HTR-8/SVneo (cell line): ENCODE data around the gene LCN15.
"Not testable (repeated sequence)": the region's sequence is repeated elsewhere in the genome, so short reads cannot be mapped to it uniquely, and the experiment has no call there.

Experiments used
- DNase-seq: peaks from one replicate; pipeline ENCODE4 v3.0.0; 2011; ENCODE audit warnings: low spot score, mixed read lengths; ENCODE audit not compliant: insufficient read length
- FAIRE-seq: peaks from 2 replicates; lab custom pipeline; 2011; peaks lifted over from hg19 to GRCh38; lab: Jason Lieb, UNC

LCN15 gene, protein sequence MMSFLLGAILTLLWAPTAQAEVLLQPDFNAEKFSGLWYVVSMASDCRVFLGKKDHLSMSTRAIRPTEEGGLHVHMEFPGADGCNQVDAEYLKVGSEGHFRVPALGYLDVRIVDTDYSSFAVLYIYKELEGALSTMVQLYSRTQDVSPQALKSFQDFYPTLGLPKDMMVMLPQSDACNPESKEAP

DNA sequence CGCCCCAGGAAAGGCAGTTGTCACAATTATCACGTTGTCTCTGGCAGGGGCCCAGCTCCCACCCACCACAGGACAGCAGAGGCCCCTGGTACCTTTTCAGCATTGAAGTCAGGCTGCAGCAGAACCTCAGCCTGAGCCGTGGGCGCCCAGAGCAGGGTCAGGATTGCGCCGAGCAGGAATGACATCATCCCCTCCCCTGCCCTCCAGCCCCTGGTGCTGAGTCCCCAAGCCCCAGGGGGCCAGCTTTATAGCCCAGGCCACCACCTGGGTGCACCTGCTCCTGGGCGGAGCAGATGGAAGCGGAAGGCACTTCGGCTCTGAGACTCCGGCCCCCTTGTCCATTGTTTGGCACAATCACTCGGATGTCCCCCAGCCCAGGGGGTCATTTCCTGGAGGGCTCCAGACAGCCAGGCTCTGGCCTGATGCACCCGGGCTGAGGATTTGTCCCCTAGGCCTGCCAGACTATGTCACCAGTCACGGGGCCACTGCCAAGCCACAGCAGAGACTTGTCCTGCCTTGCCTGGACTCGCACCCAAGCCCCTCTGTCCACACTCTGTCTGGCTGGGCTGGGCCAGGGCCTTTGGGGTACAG lies at the start of gene LCN15:
Gene LCN15, minus strand, starts transcription at position 218 of the 591 bp plus-strand sequence. Its CDS starts 30 bp downstream, at position 188.
- no peak for FAIRE-seq
- DNase-seq = no peak

DNA sequence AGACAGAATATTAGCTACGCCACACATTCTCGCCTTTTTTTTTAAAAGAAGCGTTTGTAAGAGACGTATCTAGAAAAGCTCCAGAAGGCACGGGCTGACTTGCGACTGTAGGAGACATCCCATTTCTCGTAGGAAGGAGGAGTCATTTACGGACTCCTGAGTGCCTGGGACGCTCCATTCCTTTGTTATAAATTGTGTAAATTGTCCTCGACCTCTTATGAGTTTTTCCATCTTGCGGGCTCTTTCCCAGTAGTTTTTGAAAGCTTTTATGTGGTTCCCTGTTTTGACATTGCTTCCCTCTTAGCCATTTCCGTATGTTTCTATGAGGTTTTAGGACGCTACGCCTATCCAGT lies 44.5 kb upstream of the LCN15 start:
- FAIRE-seq = no peak
- no peak for DNase-seq

DNA sequence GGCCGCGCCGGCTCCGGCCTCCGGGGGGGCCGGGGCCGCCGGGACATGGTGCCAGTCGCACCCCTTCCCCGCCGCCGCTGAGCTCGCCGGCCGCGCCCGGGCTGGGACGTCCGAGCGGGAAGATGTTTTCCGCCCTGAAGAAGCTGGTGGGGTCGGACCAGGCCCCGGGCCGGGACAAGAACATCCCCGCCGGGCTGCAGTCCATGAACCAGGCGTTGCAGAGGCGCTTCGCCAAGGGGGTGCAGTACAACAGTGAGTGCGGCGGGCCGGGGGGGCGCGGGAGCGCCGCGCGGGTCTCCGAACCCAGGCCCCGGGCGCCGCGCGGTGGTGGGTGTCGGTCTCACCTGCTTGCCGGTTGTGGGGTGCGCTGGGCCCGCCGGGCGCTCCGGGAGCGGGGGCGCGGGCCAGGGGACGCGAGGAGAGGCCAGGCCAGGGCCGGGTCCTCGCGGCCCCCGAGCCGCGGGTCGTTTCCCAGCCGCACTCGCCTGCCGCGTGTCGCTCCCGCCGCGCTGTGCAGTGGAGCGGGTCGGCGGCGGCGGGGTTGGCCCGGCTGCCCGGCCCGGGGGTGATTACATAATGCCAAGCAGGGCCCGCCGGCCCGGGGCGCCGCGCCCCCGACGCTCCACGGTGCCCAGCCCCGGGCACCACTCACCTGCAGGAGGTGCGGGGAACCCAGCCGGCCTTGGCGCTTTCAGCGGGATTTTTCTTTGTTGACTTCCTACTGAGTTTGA lies 43.9 kb upstream of the LCN15 start:
- FAIRE-seq = no peak

DNA sequence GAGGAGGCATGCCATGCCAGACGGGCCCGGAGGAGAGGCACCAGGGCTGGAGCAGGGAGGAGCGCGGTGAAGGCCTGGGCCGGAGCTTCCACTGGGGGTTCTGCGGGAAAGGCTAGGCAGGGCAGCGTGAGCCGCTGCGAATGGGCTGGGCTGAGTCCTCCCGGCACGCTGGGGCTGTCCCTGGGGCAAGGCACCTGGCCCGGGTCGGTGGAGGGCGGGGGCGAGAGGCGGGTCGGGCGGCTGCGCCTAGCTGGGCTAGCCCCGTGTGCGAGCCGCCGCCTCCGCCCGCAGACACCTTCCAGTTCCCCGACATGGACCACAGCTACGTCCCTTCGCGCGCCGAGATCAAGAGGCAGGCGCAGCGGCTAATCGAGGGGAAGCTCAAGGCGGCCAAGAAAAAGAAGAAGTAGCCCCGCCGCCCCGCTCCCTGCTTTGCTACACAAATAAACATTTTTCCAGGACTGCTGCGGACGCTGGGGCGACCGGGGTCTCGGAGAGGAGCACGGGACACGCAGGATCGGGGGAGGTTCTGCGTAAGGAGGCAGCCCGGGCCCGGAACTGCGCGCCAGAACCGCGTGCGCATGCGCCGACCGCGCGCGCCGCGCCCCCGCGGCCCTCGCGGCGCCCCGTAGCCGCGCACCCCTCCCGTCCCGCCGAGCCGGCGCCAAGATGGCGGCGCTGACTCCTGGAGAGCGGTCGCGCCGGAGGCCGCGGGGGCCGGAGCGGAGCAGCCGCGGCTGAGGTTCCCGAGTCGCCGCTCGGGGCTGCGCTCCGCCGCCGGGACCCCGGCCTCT lies 43.2 kb upstream of the LCN15 start, which contains the start of gene RABL6:
Gene RABL6, plus strand, starts transcription at position 668 of the 794 bp plus-strand sequence. CDS start 249 bp downstream, outside the sequence.
- DNase-seq (peak; percentile 81), FAIRE-seq (peak; percentile 28)

More for the DNA sequence above, 43.9 kb upstream of the LCN15 start:
- no peak for DNase-seq

DNA sequence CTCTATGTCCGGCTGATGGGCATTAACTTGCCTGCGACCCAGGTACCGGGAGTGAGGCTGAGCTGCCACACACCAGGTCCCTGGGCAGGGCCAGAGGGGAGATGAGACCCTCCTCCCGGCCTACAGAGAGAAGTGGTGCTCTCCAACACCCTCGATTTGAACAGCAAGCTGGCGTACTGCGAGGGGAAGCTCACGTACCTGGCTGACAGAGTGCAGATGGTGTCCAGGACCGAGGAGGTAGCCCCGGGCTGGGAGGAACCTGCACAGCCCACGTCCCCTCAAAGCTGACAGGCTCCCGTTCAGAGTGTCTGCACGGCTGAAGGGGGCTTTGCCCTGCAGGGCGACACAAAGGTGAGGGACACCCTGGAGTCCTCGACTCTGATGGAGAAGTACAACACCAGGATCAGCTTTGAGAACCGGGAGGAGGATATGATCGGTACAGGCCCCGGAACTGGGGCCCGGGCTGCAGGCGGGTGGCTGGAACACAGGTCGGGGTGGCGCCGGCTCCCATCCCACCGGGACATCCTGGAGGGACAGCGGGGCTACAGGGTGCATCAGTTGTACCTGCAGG lies 42.4 kb upstream of the LCN15 start:
- FAIRE-seq (no peak), DNase-seq (no peak)

DNA sequence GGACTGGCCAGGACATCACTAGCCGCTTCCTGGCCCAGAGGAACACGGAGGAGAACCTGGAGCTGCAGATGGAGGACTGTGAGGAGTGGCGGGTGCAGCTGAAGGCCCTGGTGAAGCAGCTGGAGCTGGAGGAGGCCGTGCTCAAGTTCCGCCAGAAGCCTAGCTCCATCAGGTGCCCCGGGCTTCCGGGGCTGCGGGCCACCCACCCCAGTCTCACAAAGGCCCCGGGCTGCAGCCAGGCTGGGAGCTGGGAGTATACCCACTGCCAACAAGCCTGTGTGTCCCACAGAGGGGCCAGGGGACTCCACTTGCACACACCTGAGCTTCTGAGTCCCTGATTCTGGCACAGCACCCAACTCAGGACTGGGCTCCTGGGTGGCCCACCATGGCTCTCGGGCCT lies 41.7 kb upstream of the LCN15 start:
- FAIRE-seq (no peak), DNase-seq (no peak)

DNA sequence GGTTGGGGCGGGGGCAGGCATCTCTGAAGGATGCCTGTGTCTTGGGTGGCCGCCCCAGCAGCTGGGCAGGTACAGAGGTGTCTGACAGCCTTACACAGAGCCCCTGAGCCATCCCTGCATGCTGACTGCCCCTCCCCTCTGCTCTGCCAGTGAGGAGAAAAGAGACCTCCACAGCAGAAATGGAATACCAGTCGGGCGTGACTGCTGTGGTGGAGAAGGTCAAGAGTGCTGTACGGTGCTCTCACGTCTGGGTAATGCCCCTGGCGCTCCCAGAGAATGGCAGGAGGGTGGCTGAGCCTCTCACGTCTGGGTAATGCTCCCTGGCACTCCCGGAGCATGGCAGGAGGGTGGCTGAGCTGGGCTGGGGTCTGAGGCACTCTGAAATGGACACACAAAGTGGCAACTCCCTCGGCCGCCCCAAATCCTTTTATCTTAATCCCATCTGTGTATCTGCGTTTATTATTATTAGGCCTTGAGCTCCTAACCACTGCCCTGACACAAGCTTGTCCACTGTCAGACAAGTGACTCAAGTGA lies 41.0 kb upstream of the LCN15 start:
- no peak for FAIRE-seq
- DNase-seq = no peak

DNA sequence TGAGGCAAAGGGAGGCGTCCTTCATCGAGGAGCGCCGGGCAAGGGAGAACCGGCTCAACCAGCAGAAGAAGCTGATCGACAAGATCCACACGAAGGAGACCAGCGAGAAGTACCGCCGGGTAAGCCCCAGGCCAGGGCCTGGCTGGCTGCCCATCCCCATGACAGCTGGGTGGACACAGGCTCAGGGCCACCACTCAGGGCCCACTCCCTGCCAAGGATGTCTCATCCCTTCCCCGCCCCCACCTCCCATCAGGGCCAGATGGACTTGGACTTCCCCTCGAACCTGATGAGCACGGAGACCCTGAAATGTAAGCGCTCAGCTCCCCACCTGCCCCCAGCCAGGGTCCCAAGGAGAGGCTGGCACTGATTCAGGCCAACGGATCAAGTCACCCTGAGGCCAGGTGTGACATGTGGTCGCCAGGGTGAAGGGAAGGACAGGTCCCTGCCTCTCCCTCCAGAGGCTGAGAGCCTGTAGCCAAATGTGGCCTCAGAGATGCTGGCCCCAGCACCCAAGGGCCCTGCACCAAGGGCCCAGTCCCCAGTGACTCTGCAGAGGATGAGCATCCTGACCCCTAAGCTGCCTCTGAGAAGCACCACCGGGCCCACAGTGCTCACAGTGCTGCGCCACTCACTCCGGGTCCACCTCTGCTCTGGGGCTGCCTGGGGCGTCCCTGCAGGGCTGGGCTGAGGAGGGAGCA lies 40.3 kb upstream of the LCN15 start:
- DNase-seq (no peak), FAIRE-seq (no peak)

DNA sequence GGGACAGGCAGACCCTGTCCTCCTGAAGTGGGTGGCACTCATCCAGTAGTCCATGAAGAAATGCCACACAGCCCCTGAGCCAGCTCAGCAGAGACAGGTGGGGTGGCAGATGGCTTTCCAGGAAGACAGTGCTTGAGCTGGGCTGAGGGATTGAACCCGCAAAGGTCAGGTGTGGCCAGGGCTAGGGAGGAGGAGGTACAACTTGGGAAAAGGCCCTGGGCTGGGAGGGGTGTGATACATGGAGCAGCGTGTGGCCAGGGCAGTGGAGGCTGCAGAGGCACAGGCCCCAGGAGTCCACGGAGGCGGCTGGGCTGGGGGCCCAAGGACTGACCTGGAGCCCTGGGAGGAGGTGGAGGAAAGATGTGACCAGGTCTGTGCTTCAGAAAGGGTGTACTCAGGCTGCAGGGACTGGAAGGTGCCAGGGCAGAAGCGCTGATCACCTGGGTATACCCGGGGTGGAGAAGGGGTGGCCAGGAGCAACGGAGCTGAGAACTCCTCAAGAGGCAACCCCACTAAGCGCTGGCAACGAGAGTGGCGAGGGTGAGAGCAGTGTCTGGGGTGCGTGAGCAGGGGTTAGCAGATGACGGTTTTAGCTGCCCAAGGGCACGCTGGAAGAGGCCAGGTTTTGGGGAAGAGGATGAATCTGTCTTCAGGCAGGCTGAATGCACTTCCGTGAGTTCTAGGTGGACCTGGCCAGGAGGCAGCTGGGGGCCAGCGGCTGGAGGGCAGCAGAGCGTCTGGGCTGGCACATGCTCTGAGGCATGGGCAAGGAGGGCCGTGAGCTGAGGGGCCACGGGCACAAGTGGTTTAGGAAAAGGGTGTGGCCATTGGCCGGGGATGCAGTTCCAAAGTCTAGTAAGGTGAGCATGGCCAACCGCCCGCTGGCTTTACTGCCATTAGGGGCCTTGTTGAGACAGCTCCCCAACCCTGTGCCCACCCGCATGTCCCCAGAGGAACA lies 39.5 kb upstream of the LCN15 start:
- FAIRE-seq = no peak
- DNase-seq = no peak

DNA sequence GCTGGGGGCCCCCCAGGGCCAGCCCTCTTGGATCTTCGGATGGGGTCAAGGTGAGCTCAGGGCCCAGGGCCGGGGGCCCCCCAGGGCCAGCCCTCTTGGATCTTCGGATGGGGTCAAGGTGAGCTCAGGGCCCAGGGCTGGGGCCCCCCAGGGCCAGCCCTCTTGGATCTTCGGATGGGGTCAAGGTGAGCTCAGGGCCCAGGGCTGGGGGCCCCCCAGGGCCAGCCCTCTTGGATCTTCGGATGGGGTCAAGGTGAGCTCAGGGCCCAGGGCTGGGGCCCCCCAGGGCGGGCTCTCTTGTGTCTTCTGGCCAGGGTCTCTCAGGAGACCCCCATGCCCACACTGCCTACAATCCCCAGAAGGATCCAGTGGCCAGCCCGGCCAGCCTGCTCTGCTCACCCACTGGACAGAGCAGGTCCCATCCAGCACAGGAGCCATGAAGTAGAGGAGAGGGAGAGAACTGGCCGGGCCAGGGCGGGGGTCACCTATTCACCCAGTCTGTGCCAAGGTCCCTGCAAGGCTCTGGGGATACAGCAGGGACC lies 38.8 kb upstream of the LCN15 start:
- FAIRE-seq, DNase-seq: not testable (repeated sequence)

DNA sequence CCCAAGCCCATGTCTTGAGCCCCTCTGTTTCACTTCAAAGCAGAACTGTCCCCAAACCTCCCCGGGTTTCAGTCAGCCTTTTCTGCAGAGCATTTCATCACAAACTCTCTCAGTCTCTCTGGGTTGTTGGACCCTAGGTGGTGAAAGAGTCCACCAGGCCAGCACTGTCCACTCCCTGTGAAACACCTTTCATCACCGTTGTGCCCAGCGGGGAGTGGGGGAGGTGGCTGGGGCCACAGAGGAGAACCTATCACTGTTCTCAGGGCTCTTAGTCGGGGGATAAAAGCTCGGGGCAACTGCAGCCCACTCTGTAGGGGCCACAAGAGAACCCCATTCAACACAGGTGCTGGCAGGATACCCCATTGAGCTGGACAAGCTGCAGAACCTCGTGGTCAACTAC lies 38.0 kb upstream of the LCN15 start:
- no peak for DNase-seq
- no peak for FAIRE-seq

DNA sequence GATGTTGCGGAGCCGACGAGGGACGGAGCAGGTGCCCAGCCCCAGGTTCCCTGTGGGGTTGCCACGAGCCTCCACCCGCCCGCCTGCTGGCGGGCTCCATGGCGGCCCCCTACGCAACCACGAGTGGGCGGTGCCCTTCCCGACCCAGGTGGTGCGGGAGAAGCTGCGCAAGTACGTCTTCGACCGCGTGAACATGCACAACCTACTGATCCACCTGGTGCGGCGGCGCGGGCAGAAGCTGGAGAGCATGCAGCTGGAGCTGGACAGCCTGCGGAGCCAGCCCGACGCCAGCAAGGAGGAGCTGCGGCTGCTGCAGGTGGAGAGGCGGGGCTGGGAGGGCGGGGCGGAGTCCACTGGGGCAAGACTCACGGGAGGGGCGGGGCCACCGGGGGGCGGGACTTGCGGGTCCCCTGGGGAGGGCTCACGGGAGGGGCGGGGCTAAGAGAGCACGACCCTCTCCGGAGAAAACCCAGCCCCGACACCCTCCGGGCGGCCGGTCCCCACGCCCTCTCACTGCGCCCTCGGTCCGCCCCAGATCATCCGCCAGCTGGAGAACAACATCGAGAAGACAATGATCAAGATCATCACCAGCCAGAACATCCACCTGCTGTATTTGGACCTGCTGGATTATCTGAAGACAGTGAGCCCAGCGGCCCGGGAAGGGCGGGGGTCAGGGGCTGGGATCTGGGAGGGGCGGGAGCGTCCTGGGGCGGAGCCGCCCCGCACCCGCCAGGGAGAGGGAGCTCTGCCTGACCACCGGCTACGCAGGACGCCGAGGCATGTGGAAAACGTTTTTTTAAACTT lies 35.7 kb upstream of the LCN15 start:
- DNase-seq (peak; percentile 75), FAIRE-seq (no peak)

DNA sequence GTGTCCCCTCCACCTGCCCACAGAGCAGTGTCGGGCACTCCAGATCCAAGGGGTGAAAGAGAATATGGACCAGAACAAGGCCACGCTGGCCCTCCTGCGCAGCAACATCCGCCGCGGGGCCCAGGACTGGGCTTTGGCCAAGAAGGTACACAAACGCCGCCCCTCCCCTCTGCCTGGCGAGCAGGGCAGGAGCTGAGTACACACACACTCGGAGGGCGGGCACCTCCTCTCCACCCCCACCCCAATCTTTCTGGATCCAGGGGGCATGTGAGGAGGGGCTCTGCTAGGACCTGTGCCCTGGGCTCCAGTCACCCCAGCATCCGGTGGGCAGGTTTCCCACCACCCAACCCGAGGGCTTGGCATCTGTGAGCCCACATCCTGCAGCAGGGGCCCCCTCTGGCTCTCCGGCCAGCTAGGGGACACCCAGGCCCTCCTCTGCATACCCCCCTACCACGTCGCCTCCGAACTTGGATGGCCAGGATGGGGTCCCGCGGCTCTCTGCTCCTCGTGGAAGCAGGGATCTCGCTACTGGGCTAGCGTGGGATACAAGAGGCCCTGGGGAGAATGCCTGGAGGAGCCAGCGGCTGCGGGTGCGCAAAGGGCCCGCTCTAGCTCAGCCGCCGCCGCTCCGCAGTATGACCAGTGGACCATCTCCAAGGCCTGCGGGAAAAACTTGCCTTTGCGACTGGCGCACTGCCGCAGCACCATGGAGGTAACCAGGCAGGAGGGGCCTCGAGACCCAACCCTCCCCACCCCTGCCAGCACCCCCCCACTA lies 34.9 kb upstream of the LCN15 start:
- FAIRE-seq = no peak

DNA sequence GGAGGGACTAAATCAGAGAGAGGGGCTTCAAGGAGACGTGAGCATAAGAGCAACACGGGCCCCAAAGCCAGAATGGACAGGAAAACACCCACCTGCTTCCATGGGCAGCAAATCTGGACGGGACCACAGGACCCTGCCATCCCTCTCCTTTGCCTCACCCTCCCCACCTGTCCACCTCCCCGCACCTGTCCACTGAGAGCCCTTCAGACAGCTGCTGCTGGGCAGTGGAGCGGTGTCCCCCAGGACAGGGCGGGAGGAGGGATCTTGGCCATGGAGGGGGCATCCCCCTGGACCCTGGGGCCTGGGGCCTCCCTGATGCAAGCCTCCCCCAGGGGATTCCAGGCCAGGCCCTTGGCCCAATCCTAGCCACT lies 34.4 kb upstream of the LCN15 start:
- DNase-seq (no peak), FAIRE-seq (no peak)

More for the DNA sequence above, 34.9 kb upstream of the LCN15 start:
- DNase-seq = no peak

DNA sequence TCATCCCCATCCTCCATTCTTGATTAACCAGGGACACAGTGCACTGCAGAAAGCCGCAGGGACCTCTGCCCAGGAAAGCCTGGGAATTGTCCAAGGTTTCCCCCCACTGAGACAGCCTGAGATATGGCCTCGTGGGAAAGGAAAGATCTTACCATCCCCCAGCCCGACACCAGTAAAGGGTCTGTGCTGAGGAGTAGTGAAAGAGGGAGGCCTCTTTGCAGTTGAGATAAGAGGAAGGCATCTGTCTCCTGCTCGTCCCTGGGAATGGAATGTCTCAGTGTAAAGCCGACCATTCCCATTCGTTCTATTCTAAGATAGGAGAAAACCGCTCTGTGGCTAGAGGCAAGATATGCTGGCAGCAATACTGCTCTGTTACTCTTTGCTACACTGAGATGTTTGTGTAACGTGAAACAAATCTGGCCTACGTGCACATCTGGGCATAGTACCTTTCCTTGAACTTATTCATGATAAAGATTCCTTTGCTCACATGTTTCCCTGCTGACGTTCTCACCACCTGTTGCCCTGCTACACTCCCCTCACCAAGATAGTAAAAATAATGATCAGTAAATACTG lies 32.5 kb upstream of the LCN15 start:
- not testable (repeated sequence) for FAIRE-seq, DNase-seq

DNA sequence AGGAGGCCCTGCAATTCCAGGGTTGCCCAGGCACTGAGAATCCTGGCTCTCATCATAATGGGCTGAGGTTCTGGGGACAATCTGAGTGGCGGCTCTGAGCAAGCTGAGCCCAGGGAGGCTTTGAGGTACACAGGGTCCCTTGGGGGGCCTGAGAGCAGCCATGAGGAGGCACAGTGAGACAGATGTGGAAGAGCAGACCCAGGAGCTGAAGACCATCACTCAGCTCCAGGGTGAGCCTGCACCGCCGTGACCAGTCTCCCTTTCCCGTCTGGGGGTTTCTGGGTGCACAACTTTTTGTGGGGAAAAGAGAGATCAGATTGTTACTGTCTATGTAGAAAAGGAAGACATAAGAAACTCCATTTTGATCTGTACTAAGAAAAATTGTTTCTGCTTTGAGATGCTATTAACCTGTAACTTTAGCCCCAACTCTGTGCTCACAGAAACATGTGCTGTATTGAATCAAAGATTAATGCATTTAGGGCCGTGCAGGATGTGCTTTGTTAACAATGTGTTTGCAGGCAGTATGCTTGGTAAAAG lies 32.0 kb upstream of the LCN15 start, which contains the start of gene CCDC183:
Gene CCDC183, plus strand, starts transcription at position 101 of the 537 bp plus-strand sequence. Its CDS starts 60 bp downstream, at position 161.
- no peak for FAIRE-seq

More for the DNA sequence above, 32.0 kb upstream of the LCN15 start, which contains the start of gene CCDC183:
- DNase-seq = no peak
